Ovary (tissue), 9 donors: ENCODE data around the gene WARS2. TPM values are rescaled to one million over a fixed set of nuclear protein-coding genes. Genes with fewer than 3 reads are reported as not detected.

ENCODE experiments used
- DNase-seq, 5 donors: peaks; one replicate each; pipeline ENCODE4 v3.0.0-alpha.2; 2019 to 2020
- H3K27ac ChIP-seq, 2 donors: fragments of 200-600 bp; one replicate each; pipeline versions ENCODE4 v1.5.1 to v1.8.0; 2019 to 2022
- H3K27me3 ChIP-seq: fragments of 200-600 bp; one replicate; pipeline ENCODE4 v1.8.0; 2022
- H3K36me3 ChIP-seq: fragments of 200-600 bp; sonication (generic); one replicate; pipeline ENCODE4 v1.5.1; 2019
- H3K4me1 ChIP-seq: one replicate; pipeline ENCODE4 v1.8.1; 2013; ENCODE audit warnings: mild to moderate bottlenecking, moderate library complexity; ENCODE audit not compliant: insufficient read depth
- H3K4me3 ChIP-seq: fragments of 200-600 bp; sonication (generic); one replicate; pipeline ENCODE4 v1.5.1; 2017
- H3K9me3 ChIP-seq, 2 donors: fragments of 200-600 bp in 1 of 2; sonication (generic) in 1 of 2; one replicate each; pipeline versions ENCODE4 v1.5.1 to v1.8.1; 2013 to 2019; ENCODE audit warnings: mild to moderate bottlenecking in 1 of 2, moderate library complexity in 1 of 2
- EP300 ChIP-seq: sonication (generic); formaldehyde crosslinking; IDR thresholded peaks from one replicate; pipeline ENCODE4 v1.6.1; 2017; ENCODE audit warnings: antibody characterized with exemption
- POLR2A ChIP-seq: fragments of 450-650 bp; IDR thresholded peaks from one replicate; pipeline ENCODE4 v1.6.1; 2017; ENCODE audit warnings: antibody characterized with exemption, mild to moderate bottlenecking, moderate library complexity
- WGBS, 3 donors: extraction: QIAGEN DNeasy Blood & Tissue Kit in 1 of 3; methylation state at CpG; one replicate each; pipeline versions ENCODE4 v1.1.5 to v1.1.7; 2013 to 2017; 5-methylcytosine and 5-hydroxymethylcytosine counted together
- intact Hi-C, 4 donors: fragments of 100-400 bp; cut with DNase I; formaldehyde crosslinking; loops; one replicate each; pipeline versions ENCODE4 v1.11.0 to v1.15.1; 2022 to 2023
- polyA plus RNA-seq, 2 donors: library from polyadenylated mRNA; stranded (reverse); fragments of 200-250 nt in 1 of 2; fragments of 350-450 nt in 1 of 2; fragmentation: Illumina TruSeq in 1 of 2; extraction: RNeasy Lipid Tissue Mini Kit (QIAGEN cat#74804) in 1 of 2; gene quantifications; one replicate each; pipeline ENCODE4 v1.2.3, GENCODE V29; 2013 to 2014
- total RNA-seq, 7 donors: library from RNA; depleted of rRNA in 2 of 7; stranded (reverse); fragments of >200 nt in 2 of 7; fragmentation: NEBNext Ultra II Directional in 3 of 7; extraction: Animal tissue kit (Norgen Biotek cat#: 25700) in 3 of 7; gene quantifications; one replicate each; pipeline versions ENCODE4 v1.1.0 to v1.2.4, GENCODE V29; 2016 to 2023
- TF ChIP-seq, protein P1 (sequence below), 3 donors: fragments of 450-650 bp in 2 of 3; fragments of 200-600 bp in 1 of 3; IDR thresholded peaks; one replicate each; pipeline versions ENCODE4 v1.5.1 to v1.8.0; 2016 to 2022; ENCODE audit warnings: antibody characterized with exemption in 3 of 3, mild to moderate bottlenecking in 1 of 3
- donor health status: DM: no; HTN: no; CAD: no; lungs with moderate emphysema.
- donor health status: DM: no; HTN: no; CAD: no.
- donor health status: Bipolar disorder and iron deficiency.
- donor health status: DM: yes; HTN: yes; CAD: no.
- donor health status: DM: no; HTN: no; CAD: no.
- donor health status: DM: yes; HTN: yes; CAD: no.

WARS2 gene
- total and polyA plus RNA-seq, 9 donors = 6.1 to 20.3 (median 15.5) TPM

DNA sequence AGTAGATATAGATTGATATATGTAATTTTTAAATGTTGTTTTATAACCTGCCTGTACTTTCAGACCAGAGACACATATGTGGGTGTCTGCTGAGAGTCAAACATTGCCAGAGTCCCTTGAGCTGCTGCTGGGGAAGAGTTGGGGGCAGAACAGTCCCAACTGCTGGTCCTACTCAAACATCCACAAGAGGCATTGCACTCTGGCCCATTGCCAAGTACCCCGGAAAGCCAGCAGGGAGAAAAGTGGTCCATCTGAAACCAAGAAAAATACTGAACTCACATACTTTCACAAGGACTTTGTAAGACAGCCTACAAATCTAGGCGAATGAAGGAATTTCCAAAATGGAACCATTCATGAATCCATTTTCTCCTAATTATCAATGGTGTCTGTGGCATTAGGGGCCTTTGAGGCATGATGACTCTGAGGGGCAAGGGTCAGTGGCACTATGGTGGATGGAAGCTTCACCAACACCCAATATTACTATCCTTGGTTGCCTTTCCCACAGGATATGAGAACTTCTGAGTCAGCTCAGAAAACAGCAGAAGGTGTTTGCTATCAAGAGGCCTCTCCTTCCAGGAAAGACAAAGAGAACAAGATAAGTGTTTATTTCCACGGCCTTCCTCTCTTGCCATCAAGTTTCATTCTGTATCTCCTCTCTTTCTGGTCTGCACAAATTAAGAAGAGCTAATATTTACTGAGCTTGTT is 145.0 kb downstream of the WARS2 start:
- H3K4me3 ChIP-seq = no peak overlapping the region
- H3K27ac ChIP-seq = no peak overlapping the region
- H3K27me3 ChIP-seq = no peaks in the 10 kb centered on the region
- no peak for DNase-seq
- H3K9me3 ChIP-seq = no peaks in the 10 kb centered on the region
- peaks cover 2% of the 10 kb centered on the region for H3K4me1 ChIP-seq
- no peaks in the 10 kb centered on the region for H3K36me3 ChIP-seq
- intact Hi-C loops = no loop called here
- no peak for TF ChIP-seq EP300
- 58 to 79% (median 60%) methylated on average over 3 of the region's 3 CpGs for WGBS, 3 donors

DNA sequence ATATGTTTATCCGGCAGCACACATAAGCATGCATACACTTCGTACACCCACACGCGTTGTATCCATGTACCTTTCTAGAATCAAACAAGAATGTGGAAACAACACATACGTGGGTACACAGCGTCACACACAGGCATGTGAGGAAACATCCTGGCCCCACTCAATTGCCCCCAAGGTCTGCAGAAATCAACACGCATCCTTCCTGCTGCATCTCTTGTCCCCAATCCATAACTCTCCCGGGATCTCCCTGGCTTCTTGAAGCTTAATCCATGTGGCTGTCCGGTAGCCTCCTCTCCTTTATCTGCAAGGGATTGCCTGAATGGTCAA is 146.8 kb downstream of the WARS2 start:
- no peak for DNase-seq
- no peaks in the 10 kb centered on the region for H3K27me3 ChIP-seq
- intact Hi-C loops = no loop called here
- no peak overlapping the region for H3K27ac ChIP-seq
- no peaks in the 10 kb centered on the region for H3K4me1 ChIP-seq
- WGBS, 3 donors = 14 to 24% (median 19%) methylated on average over 9 of the region's 9 CpGs
- no peaks in the 10 kb centered on the region for H3K9me3 ChIP-seq
- no peak overlapping the region for H3K4me3 ChIP-seq
- H3K36me3 ChIP-seq = no peaks in the 10 kb centered on the region
- TF ChIP-seq, protein P1, sequence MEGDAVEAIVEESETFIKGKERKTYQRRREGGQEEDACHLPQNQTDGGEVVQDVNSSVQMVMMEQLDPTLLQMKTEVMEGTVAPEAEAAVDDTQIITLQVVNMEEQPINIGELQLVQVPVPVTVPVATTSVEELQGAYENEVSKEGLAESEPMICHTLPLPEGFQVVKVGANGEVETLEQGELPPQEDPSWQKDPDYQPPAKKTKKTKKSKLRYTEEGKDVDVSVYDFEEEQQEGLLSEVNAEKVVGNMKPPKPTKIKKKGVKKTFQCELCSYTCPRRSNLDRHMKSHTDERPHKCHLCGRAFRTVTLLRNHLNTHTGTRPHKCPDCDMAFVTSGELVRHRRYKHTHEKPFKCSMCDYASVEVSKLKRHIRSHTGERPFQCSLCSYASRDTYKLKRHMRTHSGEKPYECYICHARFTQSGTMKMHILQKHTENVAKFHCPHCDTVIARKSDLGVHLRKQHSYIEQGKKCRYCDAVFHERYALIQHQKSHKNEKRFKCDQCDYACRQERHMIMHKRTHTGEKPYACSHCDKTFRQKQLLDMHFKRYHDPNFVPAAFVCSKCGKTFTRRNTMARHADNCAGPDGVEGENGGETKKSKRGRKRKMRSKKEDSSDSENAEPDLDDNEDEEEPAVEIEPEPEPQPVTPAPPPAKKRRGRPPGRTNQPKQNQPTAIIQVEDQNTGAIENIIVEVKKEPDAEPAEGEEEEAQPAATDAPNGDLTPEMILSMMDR (IDR thresholded peaks at IDR 0.05) = no peak
- TF ChIP-seq POLR2A (no peak), EP300 (no peak)

DNA sequence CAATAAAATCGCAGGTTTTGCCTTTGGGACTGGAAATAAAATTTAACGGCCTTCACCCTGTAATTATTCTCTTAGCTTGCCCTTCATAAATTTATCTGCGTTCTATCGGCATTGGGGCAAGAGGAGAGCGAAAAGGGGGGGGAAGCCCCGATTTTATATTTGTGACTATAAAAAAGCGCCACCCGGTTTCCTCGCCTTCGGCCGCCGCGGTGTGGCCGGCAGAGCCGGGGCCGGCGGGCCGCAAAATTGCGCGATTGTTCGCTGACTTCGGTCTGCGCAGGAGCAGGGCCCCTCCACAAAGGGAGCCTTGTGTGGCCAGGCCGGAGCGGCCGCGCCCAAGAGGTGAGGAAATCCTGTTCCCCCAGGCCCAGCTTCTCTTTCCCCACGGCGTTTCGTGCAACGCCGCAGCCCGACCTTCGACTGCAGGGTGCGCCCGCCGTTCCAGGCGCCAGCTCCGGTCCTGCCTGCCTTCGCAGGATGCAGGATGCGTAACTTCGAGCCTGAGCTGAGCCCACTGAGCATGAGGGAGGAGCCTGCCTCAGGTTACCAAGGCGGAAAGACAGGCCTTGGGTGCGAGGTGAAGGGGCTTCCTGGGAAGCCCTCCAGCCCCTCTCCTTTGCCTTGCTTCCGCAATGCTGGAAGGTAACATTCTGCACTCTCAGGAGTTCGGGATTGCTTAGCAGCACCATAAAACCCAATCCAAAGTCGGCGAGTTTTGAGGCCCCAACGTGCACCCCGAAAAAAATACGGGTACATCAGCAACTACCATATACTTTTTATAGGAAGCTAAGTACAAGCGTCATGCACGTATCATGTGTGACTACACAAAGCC is 147.4 kb downstream of the WARS2 start:
- H3K9me3 ChIP-seq = no peaks in the 10 kb centered on the region
- WGBS, 3 donors = 8 to 12% (median 11%) methylated on average over 53 of the region's 53 CpGs
- no peak overlapping the region for H3K27ac ChIP-seq
- no peak for DNase-seq
- no peaks in the 10 kb centered on the region for H3K4me1 ChIP-seq
- TF ChIP-seq, protein P1 (IDR thresholded peaks at IDR 0.05) = no peak
- TF ChIP-seq POLR2A (no peak), EP300 (no peak)
- no peaks in the 10 kb centered on the region for H3K36me3 ChIP-seq
- no peak overlapping the region for H3K4me3 ChIP-seq
- H3K27me3 ChIP-seq = no peaks in the 10 kb centered on the region
- intact Hi-C loops = no loop called here

DNA sequence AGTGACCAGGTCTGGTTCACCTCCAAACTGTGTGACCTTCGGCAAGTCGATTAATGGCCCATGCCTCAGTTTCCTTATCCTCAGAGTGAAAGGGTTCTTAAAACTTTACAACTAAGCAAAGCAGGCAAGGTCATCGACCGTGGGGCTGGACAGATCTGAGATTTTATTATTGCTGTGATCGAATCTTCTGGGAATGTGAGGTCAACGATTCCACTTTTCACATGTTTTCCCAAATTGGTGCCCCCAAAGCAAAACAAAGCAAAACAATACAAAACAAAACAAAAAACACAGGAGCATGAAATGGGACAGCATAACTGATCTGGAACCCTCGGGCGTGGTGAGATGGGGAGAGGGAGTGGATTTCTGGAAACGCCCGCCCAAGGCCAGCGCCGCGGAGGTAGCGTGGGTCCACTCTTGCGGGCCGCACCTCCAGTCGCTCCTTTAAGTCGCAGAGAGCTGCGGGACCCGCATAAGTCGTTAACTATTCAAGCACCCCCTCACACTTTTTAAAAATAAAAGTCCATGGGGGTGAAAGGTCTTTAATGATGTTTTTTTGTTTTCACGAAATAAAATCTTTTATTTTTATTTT is 148.1 kb downstream of the WARS2 start:
- TF ChIP-seq POLR2A = no peak
- TF ChIP-seq, protein P1 (IDR thresholded peaks at IDR 0.05) = no peak
- no peak for TF ChIP-seq EP300
- Histone ChIP-seq H3K27ac (no peak overlapping the region), H3K27me3 (no peaks in the 10 kb centered on the region), H3K9me3 (no peaks in the 10 kb centered on the region), H3K4me1 (peaks cover 3% of the 10 kb centered on the region), H3K36me3 (no peaks in the 10 kb centered on the region), H3K4me3 (no peak overlapping the region)
- WGBS, 3 donors = 14 to 20% (median 16%) methylated on average over 22 of the region's 22 CpGs
- no peak for DNase-seq
- intact Hi-C loops = no loop called here
